A172 (cell line): ENCODE measurements around the gene NOX5. TPM values are rescaled to one million over a fixed set of nuclear protein-coding genes. Genes with fewer than 3 reads are reported as not detected.
A peak's percentile ranks its signal among the peaks of the same experiment; 100 is the strongest.

Experiments used
- DNase-seq: peaks from one replicate; pipeline ENCODE4 v3.0.0-alpha.2; 2015; ENCODE audit warnings: low spot score
- total RNA-seq: library from RNA; depleted of rRNA; stranded (reverse); fragments of >200 nt; shearing (Covaris generic); gene quantifications from 2 replicates; pipeline ENCODE4 v1.2.3, GENCODE V29; 2014

NOX5 gene
- total RNA-seq, 1 experiment from 2014 or later = not detected

- DNase-seq = no peak
Measured at GRCh38 chr15:69021895-69022294, 7.4 kb downstream of the NOX5 start.

DNA sequence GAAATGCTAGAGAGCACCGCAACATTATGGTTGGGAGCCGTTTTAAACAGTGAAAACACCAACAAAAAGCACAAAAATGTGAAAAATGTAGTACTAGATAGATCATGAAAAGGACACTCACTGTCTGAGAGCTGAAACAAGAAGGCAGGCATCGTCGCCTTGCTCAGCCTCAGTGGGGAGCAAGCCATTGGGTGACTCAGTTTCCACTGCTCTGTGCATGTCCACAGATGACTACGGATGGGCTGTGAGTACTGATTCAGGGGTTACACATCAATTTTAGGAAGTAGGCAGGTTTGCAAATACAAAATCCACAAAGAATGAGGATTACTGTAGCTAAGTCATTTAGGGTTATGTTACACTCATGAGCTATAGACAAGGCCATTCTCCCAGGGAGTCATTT lies 10.8 kb downstream of the NOX5 start:
- no peak for DNase-seq

DNA sequence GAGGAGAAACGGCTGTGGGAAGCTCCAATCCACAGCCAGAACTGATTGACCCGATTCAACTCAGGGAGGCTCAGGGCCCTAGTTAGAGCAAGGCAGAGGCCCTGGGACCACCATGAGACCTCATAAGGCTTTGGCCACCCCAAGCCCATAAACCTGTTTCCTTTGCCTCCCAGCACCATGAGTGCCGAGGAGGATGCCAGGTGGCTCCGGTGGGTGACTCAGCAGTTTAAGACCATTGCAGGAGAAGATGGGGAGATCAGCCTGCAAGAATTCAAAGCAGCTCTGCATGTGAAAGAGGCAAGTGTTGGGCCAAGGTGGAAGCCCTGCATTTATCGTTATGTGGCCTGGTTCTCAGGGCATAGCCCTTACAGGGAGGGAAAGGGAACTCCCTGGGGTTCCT lies 11.9 kb downstream of the NOX5 start:
- DNase-seq = no peak

- DNase-seq = no peak
Measured at GRCh38 chr15:69027976-69028518, 13.6 kb downstream of the NOX5 start.

- no peak for DNase-seq
Measured at GRCh38 chr15:69031013-69032001, 16.8 kb downstream of the NOX5 start.

DNA sequence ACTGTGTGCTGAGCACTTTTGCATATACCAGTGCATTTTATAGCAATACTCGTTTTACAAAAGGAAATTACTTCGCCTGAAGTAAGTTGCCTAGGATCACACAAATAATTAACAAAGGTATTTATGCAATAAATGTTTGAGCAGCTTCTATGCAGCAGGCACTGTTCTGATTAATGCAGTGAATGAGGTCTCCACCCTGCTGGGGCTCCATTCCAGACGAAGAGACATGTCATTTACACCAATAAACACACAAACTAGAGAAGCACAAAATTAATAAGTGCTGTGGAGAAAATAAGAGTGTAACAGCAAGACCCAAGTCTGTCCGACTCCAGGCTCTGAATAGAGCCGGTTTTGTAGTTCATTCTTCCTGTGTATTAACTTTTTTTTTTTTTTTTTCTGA lies 17.5 kb downstream of the NOX5 start:
- peak; percentile 20 for DNase-seq

GRCh38 chr15:69032703-69033373 lies 18.3 kb downstream of the NOX5 start:
- DNase-seq = no peak

DNA sequence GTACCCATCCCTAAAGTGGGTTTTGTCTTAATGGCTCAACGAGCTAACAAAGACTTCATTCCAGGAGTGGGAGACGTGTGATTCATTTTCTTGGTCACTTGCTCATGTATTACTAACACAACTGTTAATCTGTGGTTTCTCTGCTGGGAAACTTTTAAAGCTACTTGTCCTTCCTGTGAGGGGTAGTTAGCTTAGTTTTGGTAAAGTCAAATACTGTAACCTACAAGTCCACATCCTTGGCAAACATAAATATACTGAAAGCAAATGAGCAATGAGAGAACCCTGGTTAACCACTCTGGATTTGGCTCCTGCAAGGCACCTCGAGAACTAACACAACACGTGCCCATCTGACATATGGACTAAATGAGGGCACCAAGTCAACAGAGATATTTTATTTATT lies 19.9 kb downstream of the NOX5 start:
- DNase-seq = peak; percentile 87

DNA sequence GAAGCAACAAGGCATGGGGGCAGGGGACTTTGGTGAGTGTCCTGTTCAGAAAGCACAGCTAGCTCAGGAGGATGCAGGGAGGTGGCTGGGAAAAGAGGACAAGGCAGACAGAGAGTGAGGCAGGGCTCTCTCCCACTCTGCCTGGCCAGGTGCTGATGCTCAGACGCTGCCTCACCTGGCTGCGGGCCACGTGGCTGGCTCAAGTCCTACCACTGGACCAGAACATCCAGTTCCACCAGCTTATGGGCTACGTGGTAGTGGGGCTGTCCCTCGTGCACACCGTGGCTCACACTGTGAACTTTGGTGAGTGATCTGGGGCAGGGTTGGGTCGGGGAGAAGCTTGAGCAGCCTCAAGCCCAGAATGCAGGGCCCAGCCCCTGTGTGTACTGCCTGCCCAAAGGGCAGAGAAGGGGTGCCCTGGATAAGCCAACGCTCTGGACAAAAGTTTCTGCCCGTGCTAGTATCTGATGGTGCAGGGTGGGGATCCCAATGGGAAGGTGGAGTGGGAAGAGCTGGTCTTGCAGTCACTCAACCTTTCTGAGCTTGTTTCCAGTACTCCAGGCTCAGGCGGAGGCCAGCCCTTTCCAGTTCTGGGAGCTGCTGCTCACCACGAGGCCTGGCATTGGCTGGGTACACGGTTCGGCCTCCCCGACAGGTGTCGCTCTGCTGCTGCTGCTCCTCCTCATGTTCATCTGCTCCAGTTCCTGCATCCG lies 20.9 kb downstream of the NOX5 start:
- no peak for DNase-seq

GRCh38 chr15:69035918-69036258 lies 21.4 kb downstream of the NOX5 start:
- DNase-seq = no peak

- no peak for DNase-seq
Measured at GRCh38 chr15:69036826-69037225, 22.3 kb downstream of the NOX5 start.

DNA sequence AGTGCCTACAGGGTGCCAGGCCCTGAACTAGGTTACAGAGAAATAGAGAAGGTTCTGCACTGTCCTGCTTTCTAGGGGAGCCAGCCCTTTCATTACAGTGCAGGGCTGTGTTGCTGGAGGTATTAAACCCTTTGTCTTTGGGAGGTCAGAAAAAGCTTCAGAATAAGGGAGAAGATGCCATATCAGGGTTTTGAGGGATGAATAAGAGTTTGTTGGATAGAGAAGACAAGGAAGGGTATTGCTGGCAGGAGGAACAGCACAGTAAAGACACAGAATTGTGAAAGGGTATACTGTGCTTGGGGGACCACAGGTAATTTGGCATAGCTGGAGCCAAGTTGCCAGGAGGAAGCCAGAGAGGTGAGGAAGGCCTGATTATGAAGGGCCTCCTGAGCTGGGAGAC lies 23.0 kb downstream of the NOX5 start:
- no peak for DNase-seq

DNA sequence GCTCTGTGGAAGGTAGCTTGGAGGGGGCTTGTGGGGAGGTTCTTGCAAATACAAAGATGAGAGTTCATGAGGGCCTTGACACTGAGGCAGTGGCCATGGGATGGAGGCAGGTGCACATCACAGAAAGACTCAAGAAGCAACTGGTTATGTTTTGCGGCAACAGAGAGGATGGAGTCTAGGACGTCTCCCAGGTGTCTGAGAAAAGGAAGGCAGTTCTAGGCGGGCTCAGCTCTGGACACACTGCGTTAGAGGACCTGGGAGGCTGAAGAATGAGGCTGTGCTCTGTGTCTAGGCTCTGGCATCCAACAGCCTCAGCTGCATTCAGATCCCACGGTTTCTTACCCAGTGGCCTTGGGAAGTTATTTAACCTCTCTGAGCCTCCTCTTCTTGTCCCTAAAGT lies 23.5 kb downstream of the NOX5 start:
- DNase-seq = no peak

DNA sequence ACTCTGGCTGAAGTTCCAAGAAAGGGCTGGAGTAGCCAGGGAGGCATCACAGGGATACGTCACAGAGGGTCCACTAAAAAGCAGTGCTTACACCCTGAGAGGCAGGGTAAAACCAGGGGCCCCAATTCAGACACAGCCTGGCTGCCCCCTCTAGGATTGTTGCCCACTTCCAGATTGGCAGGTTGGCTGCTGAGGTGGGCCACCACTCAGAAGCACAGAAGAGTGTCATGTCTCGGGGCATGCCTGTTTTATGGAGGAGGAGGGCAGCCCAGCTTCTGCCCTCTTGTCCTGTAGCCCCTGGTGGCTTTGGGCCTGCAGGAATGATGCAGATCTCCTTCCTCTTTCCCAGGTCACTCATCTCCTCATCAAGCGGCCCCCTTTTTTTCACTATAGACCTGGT lies 24.0 kb downstream of the NOX5 start:
- no peak for DNase-seq

DNA sequence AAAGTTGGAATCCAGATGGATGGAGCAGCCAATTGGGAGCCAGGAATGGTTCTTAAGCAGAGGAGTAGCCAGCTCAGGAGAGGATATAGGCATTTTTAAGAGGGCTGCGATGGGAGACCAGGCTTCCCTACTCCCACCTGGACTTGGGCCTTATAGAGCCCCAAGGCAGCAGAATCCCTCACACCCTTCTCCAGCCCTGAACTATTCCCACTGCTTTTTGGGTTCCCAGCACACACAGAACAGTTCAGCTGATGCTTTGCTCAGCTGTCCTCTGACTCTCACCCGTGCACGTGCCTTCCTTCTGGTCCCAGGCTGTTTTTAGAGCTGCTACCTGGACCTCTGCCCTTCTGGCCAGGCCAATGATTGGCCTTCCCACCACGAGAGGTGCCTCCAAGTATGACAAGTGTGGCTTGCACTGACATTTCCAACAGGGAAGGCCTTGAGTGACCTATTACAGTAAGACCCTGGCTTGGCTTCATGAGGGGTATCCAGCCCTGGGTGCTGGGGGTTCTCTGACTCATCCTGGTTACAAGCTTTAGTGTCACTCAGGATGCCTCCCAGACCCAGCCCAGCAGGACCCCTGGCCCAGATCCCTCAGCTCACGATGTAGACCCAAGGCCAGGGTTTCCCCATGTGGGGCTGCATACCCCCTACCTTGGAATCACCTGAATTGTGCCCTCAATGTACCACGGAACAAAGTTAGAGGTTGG lies 25.2 kb downstream of the NOX5 start:
- DNase-seq = no peak

DNA sequence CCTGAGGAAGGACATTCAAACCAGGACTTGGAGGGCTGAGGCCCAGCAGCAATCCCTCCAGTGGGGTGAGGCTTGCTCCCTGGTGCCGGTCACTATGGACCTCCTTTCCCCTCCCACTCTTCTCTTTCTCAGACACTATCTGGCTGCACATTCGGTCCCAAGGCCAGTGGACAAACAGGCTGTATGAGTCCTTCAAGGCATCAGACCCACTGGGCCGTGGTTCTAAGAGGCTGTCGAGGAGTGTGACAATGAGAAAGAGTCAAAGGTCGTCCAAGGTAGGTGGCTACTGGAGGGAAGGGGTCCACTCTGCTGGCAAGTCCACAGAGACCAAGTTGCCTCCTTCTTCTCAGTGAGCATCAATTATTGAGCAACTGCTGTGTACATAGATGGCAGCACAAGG lies 28.0 kb downstream of the NOX5 start:
- no peak for DNase-seq

- DNase-seq = no peak
Measured at GRCh38 chr15:69045802-69046201, 31.3 kb downstream of the NOX5 start.

DNA sequence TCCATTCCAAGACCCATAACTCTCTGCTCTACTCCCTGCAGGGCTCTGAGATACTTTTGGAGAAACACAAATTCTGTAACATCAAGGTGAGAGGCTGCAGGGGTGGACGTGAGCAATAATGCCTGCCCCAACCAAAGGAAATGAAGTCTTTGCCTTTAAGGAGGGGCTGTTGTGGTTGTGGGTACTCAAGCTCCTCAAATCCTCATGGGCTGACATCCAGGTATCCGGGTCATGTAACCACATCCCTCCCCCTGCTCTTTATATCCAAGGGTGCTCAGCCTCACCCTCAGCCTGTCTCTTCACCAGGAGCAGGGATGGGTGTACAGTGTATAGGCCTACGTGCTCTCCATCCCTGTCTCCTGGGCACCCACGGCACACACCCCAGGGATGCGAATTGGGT lies 32.3 kb downstream of the NOX5 start:
- no peak for DNase-seq

GRCh38 chr15:69049976-69050375 lies 35.5 kb downstream of the NOX5 start:
- DNase-seq = no peak

- DNase-seq = no peak
Measured at GRCh38 chr15:69055251-69055650, 40.8 kb downstream of the NOX5 start.

GRCh38 chr15:69056365-69056764 lies 41.9 kb downstream of the NOX5 start:
- DNase-seq = no peak
